ENCODE data around the gene TTC27. TPM values are rescaled to one million over a fixed set of nuclear protein-coding genes. Genes with fewer than 3 reads are reported as not detected.

Gene TTC27
- total RNA-seq, 2 donors from 2014 or later, result 11.9 to 23.2 TPM

DNA sequence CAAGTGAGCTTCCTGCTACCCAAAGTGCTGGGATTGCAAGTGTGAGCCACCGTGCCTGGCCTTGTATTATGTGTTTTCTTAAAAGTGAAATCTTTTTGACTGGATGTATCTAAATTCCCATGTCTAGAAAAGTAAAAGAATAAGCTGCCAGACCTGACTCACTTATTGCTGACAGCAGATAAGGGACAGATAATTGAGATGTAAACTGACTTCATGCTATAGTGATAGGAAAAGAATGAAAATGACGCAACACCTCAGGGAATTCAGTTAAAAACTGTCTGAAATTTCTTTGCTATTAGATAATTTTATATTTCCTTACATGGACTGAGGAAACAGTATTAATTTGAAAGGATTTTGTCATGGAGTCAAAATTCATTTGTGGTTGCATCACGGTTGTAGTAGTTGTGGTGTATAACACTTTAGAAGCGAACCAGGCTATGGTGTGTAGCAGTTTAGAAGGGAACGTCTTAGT, 19.4 kb downstream of the TTC27 start:
- H3K27ac ChIP-seq, result peak overlapping the region; percentile 86 to 90

DNA sequence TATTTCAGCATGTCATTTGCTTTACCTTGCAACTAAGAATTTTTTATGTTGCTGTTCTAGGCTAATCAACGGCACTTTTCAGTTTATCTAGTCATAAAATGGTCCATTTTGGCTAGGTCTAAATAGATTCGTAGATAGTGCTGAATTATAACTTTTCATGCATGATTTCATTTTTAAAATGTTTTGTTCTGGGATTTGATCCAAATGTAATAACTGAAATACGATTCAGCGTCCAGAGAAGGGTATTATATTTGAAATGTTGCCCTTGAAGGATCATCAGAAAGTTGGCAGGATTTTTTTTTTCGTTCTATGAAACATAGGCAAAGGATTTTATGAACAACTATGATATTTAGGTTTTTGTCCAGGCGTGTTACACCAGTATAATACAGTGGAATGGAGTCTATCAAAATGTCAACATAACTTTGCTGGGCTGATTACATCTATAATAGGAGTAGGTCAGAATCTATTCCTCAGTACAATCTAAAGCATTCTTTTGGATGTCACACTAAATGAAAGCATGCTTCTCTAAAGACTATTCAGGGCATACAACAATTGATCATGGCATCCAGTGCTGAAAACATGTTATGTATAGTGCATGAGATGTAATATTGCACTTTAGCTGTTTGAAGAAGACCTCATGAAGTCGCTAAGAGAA, 24.8 kb downstream of the TTC27 start:
- TF ChIP-seq, protein P1, sequence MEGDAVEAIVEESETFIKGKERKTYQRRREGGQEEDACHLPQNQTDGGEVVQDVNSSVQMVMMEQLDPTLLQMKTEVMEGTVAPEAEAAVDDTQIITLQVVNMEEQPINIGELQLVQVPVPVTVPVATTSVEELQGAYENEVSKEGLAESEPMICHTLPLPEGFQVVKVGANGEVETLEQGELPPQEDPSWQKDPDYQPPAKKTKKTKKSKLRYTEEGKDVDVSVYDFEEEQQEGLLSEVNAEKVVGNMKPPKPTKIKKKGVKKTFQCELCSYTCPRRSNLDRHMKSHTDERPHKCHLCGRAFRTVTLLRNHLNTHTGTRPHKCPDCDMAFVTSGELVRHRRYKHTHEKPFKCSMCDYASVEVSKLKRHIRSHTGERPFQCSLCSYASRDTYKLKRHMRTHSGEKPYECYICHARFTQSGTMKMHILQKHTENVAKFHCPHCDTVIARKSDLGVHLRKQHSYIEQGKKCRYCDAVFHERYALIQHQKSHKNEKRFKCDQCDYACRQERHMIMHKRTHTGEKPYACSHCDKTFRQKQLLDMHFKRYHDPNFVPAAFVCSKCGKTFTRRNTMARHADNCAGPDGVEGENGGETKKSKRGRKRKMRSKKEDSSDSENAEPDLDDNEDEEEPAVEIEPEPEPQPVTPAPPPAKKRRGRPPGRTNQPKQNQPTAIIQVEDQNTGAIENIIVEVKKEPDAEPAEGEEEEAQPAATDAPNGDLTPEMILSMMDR (IDR thresholded peaks at IDR 0.05), result no peak
- H3K4me1 ChIP-seq (ENCODE audit: control insufficient read depth in 1 of 2, low read depth in 2 of 2), result peaks cover 7 to 24% of the 10 kb centered on the region in 2 donors
- peak overlapping the region; percentile 40 for H3K4me3 ChIP-seq
- peaks cover 3% of the 10 kb centered on the region for H3K36me3 ChIP-seq
- DNase-seq (ENCODE audit: low spot score) (no peak), ATAC-seq (ENCODE audit: insufficient number of reproducible peaks, low FRiP score, low read depth) (no peak)
- H3K27me3 ChIP-seq (replicated peaks; ENCODE audit: insufficient read depth), result no peaks in the 10 kb centered on the region
- no peaks in the 10 kb centered on the region for H3K9me3 ChIP-seq
- peak overlapping the region; percentile 34 to 55 for H3K27ac ChIP-seq

More for the DNA sequence above, 19.4 kb downstream of the TTC27 start:
- TF ChIP-seq, protein P1 (IDR thresholded peaks at IDR 0.05), result no peak
- peak; percentile 76 for ATAC-seq (ENCODE audit: insufficient number of reproducible peaks, low FRiP score, low read depth)
- H3K4me3 ChIP-seq, result peak overlapping the region; percentile 37
- DNase-seq (ENCODE audit: low spot score), result no peak
- H3K4me1 ChIP-seq (ENCODE audit: control insufficient read depth in 1 of 2, low read depth in 2 of 2), result peaks cover 10 to 34% of the 10 kb centered on the region in 2 donors
- H3K9me3 ChIP-seq, result no peaks in the 10 kb centered on the region
- H3K36me3 ChIP-seq, result peaks cover 13% of the 10 kb centered on the region
- no peaks in the 10 kb centered on the region for H3K27me3 ChIP-seq (replicated peaks; ENCODE audit: insufficient read depth)

DNA sequence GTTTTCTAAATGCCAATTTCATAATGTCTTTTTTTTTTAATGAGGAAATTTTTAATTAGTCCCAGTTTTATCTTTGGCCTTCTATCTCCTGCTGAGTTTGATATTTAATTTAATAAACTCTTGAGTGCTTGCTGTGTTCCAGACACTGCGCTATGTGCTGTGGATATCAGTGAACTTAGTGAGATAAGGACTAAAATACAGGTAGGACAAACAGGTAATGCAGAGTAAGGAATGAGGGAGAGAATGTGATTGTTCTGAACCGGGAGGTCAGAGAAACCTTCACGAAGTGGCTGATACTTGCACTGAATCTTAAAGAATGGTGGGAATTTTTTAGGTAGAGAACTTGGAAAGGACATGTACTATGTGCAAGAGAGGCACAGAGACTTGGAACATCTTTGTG, 28.2 kb downstream of the TTC27 start:
- TF ChIP-seq, protein P1 (IDR thresholded peaks at IDR 0.05), result no peak
- no peak for ATAC-seq (ENCODE audit: insufficient number of reproducible peaks, low FRiP score, low read depth)

DNA sequence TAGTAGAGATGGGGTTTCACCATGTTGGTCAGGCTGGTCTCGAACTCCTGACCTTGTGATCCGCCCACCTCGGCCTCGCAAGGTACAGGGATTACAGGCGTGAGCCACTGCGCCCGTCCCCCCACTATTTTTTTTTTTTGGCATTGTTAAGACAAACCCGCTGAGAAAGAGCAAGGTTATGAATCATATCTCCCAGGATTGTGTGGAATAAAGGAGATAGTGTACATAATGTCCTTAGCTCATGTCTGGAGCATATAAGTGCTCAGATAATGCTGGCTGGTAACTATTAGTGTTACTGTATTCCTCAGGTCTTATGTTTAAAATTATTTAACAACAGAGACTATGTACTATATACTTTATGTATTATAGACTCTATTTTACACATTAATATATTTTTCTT, 36.0 kb downstream of the TTC27 start:
- Histone ChIP-seq H3K36me3 (no peaks in the 10 kb centered on the region), H3K4me3 (no peak overlapping the region), H3K9me3 (no peaks in the 10 kb centered on the region), H3K27me3 (replicated peaks; ENCODE audit: insufficient read depth) (no peaks in the 10 kb centered on the region), H3K4me1 (ENCODE audit: control insufficient read depth in 1 of 2, low read depth in 2 of 2) (no peaks in the 10 kb centered on the region), H3K27ac (no peak overlapping the region)
- DNase-seq (ENCODE audit: low spot score) (no peak), ATAC-seq (ENCODE audit: insufficient number of reproducible peaks, low FRiP score, low read depth) (no peak)
- TF ChIP-seq, protein P1 (IDR thresholded peaks at IDR 0.05), result no peak

More for the DNA sequence above, 28.2 kb downstream of the TTC27 start:
- H3K9me3 ChIP-seq, result no peaks in the 10 kb centered on the region
- H3K27me3 ChIP-seq (replicated peaks; ENCODE audit: insufficient read depth), result no peaks in the 10 kb centered on the region
- no peak overlapping the region for H3K4me3 ChIP-seq
- no peak overlapping the region for H3K27ac ChIP-seq
- H3K4me1 ChIP-seq (ENCODE audit: control insufficient read depth in 1 of 2, low read depth in 2 of 2), result peaks cover 2 to 8% of the 10 kb centered on the region in 2 donors
- DNase-seq (ENCODE audit: low spot score), result no peak
- H3K36me3 ChIP-seq, result no peaks in the 10 kb centered on the region

DNA sequence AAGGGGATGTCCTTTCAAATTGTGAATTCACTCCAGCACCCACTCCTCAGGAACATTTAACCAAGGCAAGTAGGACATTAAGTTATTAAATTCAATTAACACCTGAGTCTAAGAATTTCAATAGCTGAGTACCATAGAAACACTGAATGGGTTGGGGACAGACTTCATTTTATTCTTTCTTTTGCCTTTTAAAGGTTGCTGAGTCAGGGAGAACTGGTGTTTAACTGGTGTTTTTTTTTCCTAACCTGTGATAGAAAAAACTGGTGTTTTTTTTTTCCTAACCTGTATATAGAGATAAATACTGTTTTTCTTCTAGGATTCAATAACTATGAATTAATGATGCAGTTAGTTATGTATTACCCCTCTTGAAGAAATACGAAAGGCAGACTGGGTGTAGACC, 38.9 kb downstream of the TTC27 start:
- Histone ChIP-seq H3K27ac (no peak overlapping the region), H3K9me3 (no peaks in the 10 kb centered on the region), H3K27me3 (replicated peaks; ENCODE audit: insufficient read depth) (no peaks in the 10 kb centered on the region), H3K36me3 (no peaks in the 10 kb centered on the region), H3K4me3 (no peak overlapping the region), H3K4me1 (ENCODE audit: control insufficient read depth in 1 of 2, low read depth in 2 of 2) (no peaks in the 10 kb centered on the region)
- no peak for DNase-seq (ENCODE audit: low spot score)
- TF ChIP-seq, protein P1 (IDR thresholded peaks at IDR 0.05), result no peak
- ATAC-seq (ENCODE audit: insufficient number of reproducible peaks, low FRiP score, low read depth), result no peak

Data from thoracic aorta (tissue), 2 donors.